ENCODE measurements around the gene APOC1. TPM values are rescaled to one million over a fixed set of nuclear protein-coding genes. Genes with fewer than 3 reads are reported as not detected.
A peak's percentile ranks its signal among the peaks of the same experiment; 100 is the strongest.

APOC1 gene
- total RNA-seq, 4 donors from 2014 or later, result 3.9 to 107 (median 14.2) TPM; not detected in 1

GRCh38 chr19:44948237-44948636 is 33.8 kb downstream of the APOC1 start:
- no peaks in the 10 kb centered on the region for H3K27me3 ChIP-seq
- peaks cover 0 to 11% (median 0%) of the 10 kb centered on the region in 3 donors for H3K36me3 ChIP-seq
- no peak overlapping the region for H3K4me3 ChIP-seq
- peaks cover 0 to 5% (median 0%) of the 10 kb centered on the region in 4 donors for H3K4me1 ChIP-seq
- H3K9me3 ChIP-seq, result no peaks in the 10 kb centered on the region
- TF ChIP-seq POLR2A (IDR thresholded peaks at IDR 0.05) (no peak), CTCF (IDR thresholded peaks at IDR 0.05) (no peak)
- no peak for DNase-seq
- no peak overlapping the region for H3K27ac ChIP-seq

- Histone ChIP-seq H3K27me3 (no peaks in the 10 kb centered on the region), H3K27ac (no peak overlapping the region), H3K4me3 (no peak overlapping the region), H3K9me3 (no peaks in the 10 kb centered on the region), H3K36me3 (peaks cover 0 to 11% (median 0%) of the 10 kb centered on the region in 3 donors), H3K4me1 (peaks cover 0 to 11% (median 0%) of the 10 kb centered on the region in 4 donors)
- no peak for DNase-seq
- TF ChIP-seq CTCF (IDR thresholded peaks at IDR 0.05), result no peak
- TF ChIP-seq POLR2A (IDR thresholded peaks at IDR 0.05), result no peak
These were observed 34.5 kb downstream of the APOC1 start for GRCh38 chr19:44948763-44949374.

- Histone ChIP-seq H3K9me3 (no peaks in the 10 kb centered on the region), H3K27ac (no peak overlapping the region), H3K4me3 (no peak overlapping the region), H3K27me3 (no peaks in the 10 kb centered on the region), H3K36me3 (peaks cover 0 to 11% (median 0%) of the 10 kb centered on the region in 3 donors), H3K4me1 (peaks cover 0 to 17% (median 2%) of the 10 kb centered on the region in 4 donors)
- no peak for DNase-seq
- TF ChIP-seq POLR2A (IDR thresholded peaks at IDR 0.05) (no peak), CTCF (IDR thresholded peaks at IDR 0.05) (no peak)
These were observed 35.1 kb downstream of the APOC1 start for GRCh38 chr19:44949550-44949949.

- no peak overlapping the region for H3K4me3 ChIP-seq
- H3K27ac ChIP-seq, result no peak overlapping the region
These were observed 37.1 kb downstream of the APOC1 start for GRCh38 chr19:44951179-44952159.

More at GRCh38 chr19:44951179-44952159, 37.1 kb downstream of the APOC1 start:
- H3K4me1 ChIP-seq, result peaks cover 0 to 24% (median 9%) of the 10 kb centered on the region in 4 donors
- H3K27me3 ChIP-seq, result no peaks in the 10 kb centered on the region
- DNase-seq, result peak in 2 of 3 donors; percentile 74 to 82
- peak; percentile 72 to 91 (median 76) for TF ChIP-seq CTCF (IDR thresholded peaks at IDR 0.05)
- no peak for TF ChIP-seq POLR2A (IDR thresholded peaks at IDR 0.05)
- peaks cover 0 to 11% (median 0%) of the 10 kb centered on the region in 3 donors for H3K36me3 ChIP-seq
- H3K9me3 ChIP-seq, result no peaks in the 10 kb centered on the region
